Inflammatory macrophage (primary cell): ENCODE data around the gene GAGE13.
"Not testable (repeated sequence)": the region's sequence is repeated elsewhere in the genome, so short reads cannot be mapped to it uniquely, and the experiment has no call there.

ENCODE experiments used
- DNase-seq, 2 donors: peaks; one replicate each; pipeline ENCODE4 v3.0.0-alpha.2; 2020 to 2022
- total RNA-seq, 18 experiments: gene quantifications; one replicate each; lab custom pipeline; 2026; ENCODE audit warnings: mixed read lengths in 6 of 18, inconsistent platforms in 2 of 18; lab: John Stamatoyannopoulos, UW

Gene GAGE13, protein sequence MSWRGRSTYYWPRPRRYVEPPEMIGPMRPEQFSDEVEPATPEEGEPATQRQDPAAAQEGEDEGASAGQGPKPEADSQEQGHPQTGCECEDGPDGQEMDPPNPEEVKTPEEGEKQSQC
- 0 reads per million in 18 experiments for total RNA-seq

DNA sequence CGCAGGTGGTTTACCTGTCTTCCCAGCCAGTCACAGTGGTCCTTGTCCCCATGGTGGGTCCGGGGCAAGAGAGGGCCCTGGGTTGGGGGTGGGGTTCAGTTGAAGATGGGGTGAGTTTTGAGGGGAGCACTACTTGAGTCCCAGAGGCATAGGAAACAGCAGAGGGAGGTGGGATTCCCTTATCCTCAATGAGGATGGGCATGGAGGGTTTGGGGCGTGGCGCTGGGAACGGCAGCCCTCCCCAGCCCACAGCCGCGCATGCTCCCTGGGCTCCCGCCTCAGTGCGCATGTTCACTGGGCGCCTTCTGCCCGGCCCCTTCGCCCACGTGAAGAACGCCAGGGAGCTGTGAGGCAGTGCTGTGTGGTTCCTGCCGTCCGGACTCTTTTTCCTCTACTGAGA lies at the start of gene GAGE13:
Gene GAGE13, plus strand, starts transcription at position 301 of the 400 bp plus-strand sequence. CDS start 1,156 bp downstream, outside the sequence.
- DNase-seq = not testable (repeated sequence)

DNA sequence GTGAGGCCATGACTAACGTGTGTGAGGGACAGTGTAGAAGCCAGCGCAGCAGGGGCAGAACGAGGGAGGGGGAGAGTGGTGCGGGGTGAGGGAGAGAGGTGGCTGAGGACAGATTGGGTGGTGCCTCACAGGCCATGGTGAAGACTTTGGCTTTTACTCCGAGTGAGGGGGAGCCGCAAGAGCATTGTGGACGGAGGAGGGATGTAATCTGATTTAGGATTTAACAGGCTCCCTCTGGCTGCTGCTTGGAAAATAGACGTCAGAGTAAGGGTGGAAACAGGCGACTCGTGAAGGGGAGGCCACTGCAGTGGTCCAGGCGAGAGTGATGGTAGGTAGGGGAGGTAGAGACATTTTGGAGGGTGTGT lies 48.8 kb upstream of the GAGE13 start:
- no peak for DNase-seq

DNA sequence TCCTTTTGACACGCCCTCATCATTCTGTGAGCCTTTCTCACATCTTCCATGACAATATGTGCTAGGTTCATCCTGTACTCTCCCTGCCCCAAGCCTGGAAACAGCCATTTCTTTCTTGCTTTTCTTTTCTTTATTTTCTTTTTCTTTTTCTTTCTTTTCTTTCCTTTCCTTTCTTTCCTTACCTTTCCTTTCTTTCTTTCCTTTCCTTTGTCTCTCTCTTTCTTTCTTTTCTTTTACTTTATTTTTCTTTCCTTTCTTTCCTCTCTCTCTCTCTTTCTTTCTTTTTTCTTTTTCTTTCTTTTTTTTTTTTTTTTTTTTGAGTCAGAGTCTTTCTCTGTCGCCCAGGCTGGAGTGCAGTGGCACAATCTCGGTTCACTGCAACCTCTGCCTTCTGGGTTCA lies 47.2 kb upstream of the GAGE13 start:
- DNase-seq = no peak

DNA sequence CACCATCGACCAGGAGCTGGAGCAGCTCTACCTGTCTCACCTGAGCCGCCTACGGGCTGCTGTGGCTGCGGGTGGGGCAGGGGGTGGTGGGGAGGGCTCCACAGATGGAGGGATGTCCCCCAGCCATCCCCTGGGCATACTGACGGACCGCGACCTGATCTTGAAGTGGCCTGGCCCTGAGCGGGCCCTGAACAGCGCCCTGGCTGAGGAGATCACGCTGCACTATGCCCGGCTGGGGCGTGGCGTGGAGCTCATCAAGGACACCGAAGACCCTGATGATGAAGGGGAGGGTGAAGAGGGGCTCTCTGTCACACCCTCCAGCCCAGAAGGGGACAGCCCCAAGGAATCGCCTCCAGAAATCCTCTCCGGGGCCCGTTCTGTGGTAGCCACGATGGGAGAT lies 45.2 kb upstream of the GAGE13 start:
- no peak for DNase-seq

DNA sequence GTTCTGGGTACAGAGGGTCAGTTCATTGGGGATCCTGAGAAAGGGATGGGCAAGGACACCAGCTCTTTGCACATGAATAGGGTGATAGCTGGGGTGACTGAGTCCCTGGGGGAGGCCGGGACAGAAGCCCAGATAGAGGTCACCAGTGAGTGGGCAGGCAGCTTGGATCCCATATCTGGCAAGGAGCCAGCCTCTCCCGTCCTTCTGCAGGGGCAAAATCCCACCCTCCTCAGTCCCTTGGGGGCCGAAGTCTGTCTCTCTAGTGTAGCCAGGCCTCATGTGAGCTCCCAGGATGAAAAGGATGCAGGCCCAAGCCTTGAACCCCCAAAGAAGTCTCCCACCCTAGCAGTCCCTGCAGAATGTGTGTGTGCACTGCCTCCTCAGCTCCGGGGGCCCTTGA lies 44.8 kb upstream of the GAGE13 start:
- no peak for DNase-seq

DNA sequence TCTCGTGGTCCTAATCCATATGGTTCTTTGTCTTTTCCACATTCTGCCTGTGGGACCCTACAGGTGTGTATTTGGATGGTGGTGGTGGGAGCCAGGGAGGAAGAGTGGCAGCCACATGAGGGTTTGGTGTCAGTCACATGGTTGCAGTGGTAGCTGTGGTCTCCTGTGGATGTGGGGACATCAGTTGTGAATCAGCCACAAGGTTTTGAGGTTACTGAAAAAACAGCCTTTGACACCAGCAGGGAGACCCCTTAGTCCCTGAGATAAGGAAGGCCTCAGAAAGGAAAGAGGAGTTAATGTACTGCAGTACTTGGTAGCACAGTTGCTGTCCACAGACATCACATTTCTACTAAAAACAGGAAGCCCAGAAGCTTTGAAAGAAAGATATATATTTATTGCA lies 43.7 kb upstream of the GAGE13 start:
- DNase-seq = no peak

DNA sequence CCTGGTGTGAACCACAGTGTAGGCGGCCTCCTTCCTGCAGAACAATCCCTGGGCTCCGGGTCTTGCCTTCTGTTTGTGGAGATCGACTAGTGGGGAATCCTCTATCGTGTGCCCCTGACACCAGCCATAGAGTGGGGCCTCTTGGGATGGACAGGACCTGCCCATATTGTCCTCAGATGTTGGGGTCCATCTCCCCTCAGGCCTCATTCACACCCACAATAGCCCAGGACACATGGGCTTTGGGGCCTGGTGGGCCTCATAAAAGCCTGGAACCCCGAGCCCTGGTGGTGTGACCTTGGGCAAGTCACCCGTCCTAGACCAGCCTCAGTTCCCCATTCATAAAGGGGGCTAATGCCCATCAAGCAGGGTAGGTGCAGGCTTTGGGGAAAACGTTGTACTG lies 41.2 kb upstream of the GAGE13 start:
- DNase-seq = no peak

DNA sequence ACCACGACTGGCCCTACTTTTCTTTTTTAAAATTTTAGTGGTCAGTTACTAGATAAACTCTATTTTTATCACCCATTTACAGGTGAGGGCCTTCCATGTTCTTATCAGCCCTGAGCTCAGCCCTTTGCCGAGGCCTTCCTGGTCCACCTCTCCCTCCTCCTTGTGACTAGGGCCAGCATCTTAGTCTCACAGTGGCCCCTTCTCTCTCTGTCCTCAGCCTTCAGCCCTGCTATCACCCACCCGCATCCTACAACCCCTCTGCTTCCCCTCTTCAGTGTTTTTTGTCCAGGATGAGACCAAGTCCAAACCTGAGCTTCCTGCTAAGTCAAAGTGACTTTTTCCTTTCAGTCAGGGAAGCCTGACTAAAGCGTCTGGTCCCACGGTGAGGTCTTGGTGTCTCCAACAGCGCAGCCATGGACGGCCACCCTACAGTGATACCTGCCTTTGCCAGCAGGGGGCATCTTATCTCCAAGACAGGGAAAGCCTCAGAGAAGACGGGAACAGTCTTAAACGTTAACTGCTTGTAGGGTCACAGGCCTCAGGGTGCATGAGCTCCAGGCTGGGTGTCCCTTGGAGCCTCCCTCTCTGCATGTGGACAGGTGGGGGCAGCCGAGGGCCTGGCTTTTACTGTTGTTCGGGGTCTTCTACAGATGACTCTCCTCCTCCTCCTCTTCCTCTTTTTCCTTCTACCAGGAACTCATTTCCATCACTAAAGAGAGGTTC lies 39.6 kb upstream of the GAGE13 start:
- peak; percentile 59 to 60 for DNase-seq

DNA sequence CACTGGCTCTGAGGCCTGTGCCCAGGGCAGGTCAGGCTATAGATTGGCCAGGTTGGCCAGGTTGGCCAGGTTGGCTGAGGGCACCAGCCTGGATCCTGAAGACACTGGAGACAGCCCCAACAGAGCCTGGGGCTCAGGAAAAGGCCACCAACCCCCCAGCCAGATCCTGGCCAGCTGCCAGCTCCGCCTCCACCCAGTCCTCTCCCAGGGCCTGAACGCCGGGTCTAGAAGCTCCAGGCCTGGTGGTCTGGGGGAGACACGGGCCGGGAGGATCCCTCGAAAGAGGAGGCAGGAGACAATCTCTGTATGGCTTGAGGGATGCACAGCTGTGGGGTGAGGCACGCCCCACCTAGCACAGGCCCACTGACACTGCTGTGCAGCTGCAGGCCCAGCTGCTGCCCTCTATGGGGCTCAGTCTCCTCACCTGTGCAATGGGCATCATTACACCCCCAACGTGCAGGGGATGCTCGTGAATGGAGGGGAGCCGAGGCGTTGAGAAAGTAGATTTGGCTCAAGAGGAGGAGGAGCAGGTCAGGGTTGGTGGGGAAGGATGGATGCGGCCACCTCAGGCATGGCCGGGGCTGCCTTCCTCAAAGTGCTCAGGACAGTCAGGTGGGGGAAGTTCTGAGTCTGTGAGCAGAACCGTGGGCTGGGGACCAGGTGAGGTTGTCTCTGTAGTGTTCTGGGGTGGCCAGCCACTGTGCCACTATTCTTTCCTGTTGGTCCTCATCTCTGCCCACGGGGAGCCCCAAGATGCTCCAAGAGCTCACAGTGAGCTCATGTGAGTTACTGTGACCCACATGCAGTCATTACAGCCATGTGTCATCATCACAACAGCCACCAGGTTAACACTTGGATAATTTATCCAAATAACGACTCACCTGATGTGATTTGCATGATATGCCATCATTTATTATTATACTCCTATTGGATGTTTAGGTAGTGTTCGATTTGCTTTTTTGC lies 38.7 kb upstream of the GAGE13 start:
- no peak for DNase-seq

DNA sequence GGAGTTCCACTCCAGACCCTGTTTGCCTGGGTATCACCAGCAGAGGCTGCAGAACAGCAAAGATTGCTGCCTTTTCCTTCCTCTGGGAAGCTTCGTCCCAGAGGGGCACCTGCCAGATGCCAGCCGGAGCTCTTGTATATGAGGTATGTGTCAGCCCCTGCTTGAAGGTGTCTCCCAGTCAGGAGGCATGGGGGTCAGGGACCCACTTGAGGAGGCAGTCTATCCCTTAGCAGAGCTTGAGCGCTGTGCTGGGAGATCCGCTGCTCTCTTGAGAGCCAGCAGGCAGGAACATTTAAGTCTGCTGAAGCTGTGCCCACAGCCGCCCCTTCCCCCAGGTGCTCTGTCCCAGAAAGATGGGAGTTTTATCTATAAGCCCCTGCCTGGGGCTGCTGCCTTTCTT lies 32.1 kb upstream of the GAGE13 start:
- DNase-seq = not testable (repeated sequence)

DNA sequence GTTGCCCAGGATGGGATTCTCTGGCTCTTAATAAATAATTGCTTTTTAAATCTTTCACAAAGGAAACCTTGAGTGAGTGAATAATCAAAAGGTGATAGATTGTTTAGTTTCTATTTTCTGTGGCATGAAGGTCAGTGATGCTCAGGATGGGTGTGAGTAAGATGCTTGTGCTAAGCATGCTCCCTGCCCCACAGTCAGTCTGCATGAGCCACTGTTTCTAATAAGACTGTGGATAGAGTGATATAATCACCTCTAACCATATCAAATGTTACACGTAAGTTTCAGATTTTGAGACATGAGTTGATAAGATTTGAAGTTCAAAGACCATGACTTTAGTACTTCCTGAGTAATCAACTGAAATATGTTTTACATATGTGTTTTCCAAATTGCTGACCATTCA lies 30.7 kb upstream of the GAGE13 start:
- no peak for DNase-seq

DNA sequence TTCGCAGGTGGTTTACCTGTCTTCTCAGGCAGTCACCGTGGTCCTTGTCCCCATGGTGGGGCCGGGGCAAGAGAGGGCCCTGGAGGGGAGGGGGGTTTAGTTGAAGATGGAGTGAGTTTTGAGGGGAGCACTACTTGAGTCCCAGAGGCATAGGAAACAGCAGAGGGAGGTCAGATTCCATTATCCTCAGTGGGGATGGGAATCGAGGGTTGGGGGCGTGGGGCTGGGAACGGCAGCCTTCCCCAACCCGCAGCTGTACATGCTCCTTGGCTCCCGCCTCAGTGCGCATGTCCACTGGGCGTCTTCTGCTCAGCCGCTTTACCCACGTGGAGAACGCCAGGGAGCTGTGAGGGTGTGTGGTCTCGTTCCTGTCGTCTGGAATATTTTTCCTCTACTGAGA lies 28.0 kb upstream of the GAGE13 start, which contains the start of gene GAGE10:
Gene GAGE10, plus strand, starts transcription at position 301 of the 400 bp plus-strand sequence. CDS start 1,214 bp downstream, outside the sequence.
- no peak for DNase-seq

DNA sequence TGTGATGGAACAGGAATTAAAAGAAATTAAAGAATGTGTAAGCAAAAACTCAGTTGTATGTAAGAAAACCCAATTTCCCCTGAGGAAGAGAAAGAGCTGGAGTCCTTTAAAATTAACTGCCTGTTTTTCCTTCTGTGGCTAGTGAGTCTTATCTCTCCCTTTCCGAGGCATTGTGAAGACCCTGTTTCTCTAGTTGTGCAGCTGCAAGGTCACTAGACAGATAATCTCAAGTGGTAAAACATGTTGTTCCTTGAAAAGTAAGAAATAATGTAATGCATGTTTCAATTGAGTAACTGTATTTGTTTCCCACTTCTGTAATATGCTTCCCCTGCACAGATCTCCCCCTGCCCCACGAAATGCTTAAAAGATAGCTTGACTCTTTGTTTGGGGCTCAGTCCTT lies 23.6 kb upstream of the GAGE13 start:
- not testable (repeated sequence) for DNase-seq

DNA sequence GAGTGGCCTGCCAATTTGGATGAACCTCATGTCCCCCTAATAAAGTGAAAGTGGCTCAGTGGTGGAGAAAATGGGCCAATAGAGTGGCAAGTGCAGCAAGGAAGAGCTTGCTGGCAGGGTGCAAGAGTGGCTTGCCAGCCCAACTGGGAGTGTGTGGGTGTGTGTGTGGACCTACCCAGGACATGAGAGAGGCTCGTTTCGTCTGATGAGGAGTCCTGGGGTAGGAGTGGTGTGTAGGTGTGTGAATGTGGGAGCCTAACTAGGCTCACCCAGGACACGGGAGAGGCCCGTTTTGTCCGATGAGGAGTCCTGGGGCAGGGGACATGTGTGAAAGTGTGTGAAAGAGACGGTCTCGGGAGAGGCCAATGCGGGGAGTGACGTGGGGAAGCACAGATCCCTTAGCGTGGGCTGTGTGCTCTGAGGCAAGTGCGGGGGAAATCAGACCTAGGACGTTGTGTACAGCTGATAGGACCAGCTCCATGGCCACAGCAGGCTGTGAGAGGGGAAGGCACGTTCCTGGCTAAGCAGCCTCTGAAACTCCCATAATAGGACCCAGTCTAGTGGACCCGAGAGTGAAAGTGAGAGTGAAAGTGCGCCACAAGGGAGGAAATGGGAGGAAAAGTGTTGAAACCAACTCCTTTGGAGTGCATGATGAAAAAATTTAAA lies 22.6 kb upstream of the GAGE13 start:
- DNase-seq = peak; percentile 34 to 65

DNA sequence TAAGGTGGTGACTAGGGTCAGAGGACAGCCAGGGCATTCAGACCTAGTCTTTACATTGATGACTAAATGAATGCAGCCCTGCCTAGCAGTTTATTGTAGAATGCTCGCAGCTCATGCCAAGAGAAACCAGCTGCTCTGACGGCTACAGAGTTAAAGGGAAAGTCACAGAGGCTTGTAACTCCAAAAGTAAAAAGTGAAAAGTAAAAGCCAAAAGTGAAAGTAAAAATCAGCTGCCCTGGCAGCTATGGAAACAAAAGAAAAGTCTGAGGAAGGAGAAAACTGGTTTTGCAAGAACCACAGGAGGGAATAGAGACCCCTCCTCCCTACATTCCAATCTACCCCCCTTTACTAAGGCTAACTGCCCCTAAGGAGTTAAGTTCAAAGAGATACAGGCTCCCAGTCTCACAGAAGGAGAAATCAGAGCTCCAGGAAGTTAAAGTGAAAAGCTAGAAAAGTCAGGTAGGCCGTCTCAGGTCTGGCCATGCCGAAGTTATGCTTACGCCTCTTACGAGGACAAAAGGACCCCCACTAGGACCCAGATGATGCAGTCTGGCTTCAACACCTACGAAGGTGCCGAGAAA lies 21.9 kb upstream of the GAGE13 start:
- DNase-seq = no peak

DNA sequence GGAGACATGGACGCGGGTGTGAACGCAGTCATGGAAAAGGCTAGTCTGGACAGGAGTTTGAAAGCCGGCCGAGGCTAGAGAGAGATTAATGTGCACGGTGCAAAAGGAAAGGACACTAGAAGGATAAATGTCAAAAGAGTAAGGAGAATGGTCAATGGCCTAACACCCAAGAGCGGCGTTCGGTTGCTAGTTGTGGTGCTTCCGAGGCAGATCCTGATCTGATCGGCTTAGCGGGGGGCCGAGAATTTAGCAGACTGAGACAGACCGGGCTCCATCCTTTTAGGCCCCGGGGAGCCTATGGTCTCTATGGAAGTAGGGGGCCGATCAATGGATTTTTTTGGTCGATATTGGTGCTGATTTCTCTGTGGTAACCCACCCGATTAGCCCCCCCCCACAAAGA lies 21.0 kb upstream of the GAGE13 start:
- DNase-seq = no peak

DNA sequence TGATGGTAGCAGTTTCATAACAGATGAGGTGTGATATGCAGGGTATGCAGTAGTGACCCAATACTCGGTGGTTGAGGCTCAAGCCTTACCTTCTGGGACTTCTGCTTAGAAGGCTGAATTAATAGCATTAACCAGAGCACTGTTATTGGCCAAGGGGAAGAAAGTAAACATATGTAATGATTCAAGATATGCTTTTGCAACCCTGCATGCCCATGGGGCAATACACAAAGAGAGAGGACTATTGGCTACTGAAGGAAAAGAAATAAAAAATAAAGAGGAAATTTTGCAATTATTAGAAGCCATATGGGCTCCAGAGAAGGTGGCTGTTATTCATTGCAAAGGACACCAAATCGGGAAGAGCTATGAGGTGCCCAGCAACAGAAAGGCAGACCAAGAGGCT lies 19.2 kb upstream of the GAGE13 start:
- DNase-seq = peak; percentile 66 to 83

DNA sequence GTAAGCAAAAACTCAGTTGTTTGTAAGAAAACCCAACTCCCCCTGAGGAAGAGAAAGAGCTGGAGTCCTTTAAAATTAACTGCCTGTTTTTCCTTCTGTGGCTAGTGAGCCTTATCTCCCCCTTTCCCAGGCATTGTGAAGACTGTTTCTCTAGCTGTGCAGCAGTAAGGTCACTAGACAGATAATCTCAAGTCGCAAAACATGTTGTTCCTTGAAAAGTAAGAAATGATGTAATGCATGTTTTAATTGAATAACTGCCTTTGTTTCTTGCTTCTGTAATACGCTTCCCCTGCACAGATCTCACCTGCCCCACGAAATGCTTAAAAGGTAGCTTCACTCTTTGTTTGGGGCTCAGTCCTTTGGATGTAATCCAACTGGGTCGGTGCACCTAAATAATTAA lies 15.3 kb upstream of the GAGE13 start:
- DNase-seq = no peak

DNA sequence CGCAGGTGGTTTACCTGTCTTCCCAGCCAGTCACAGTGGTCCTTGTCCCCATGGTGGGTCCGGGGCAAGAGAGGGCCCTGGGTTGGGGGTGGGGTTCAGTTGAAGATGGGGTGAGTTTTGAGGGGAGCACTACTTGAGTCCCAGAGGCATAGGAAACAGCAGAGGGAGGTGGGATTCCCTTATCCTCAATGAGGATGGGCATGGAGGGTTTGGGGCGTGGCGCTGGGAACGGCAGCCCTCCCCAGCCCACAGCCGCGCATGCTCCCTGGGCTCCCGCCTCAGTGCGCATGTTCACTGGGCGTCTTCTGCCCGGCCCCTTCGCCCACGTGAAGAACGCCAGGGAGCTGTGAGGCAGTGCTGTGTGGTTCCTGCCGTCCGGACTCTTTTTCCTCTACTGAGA lies 9.6 kb upstream of the GAGE13 start, which contains the start of gene GAGE12J:
Gene GAGE12J, plus strand, starts transcription at position 301 of the 400 bp plus-strand sequence. CDS start 1,157 bp downstream, outside the sequence.
- DNase-seq = not testable (repeated sequence)

DNA sequence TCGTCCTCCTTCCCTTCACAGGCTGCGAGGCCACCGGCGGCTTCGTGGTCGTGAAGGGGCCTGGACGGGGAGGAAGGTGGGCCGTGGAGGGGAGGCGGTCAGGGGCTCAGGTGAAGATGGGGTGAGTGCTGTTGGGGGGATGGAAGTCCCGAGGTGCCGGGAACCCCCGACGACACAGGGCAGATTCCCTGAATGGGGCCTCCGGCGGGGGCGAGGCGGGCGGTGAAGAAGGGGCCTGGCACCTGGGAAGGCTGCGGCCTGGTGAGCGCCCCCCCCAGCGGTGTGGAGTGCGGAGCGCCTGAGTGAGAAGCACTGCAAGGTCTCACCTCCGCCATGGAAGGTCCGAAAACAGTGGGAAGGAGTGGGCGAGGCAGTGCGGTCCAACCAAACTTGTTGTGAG lies 9.1 kb upstream of the GAGE13 start:
- DNase-seq = not testable (repeated sequence)

DNA sequence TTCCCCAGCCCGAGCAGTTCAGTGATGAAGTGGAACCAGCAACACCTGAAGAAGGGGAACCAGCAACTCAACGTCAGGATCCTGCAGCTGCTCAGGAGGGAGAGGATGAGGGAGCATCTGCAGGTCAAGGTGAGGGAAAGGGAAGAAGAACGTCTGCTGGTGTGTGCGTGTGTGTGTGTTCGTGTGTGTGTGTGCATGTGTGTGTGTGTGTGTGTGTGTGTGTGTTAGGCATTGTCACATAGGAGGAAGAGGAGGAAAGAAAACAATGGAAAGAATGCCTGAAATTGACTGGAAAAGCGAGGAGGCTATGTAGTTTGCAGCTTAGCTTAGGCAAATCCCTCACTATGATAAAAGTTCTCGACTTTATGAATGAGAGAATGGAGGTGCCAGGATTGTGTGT lies 7.6 kb upstream of the GAGE13 start:
- DNase-seq = not testable (repeated sequence)

DNA sequence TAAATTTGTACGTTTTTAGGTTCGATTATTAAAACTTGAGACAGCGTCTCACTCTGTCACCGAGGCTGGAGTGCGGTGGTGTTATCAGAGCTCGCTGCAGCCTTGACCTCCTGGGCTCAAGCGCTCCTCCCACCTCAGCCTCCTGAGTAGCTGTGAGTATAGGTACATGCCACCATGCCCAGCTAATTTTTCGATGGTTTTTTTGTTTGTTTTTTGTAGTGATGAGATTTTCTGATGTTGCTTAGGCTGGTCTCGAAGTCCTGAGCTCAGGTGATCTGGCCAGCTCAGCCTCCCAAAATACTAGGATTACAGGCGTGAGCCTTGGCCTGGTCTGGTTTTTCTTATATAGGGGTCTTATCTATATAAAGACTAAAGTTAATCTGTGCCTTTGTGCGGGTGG lies 961 bp upstream of the GAGE13 start:
- not testable (repeated sequence) for DNase-seq
